A549 (cell line): ENCODE measurements around the gene PLTP. TPM values are rescaled to one million over a fixed set of nuclear protein-coding genes. Genes with fewer than 3 reads are reported as not detected.

Source experiments
- ATAC-seq, 2 experiments: fragments of 200-7000 bp in 1 of 2; fragments of >200 bp in 1 of 2; cut with Nextera tagmentation in 1 of 2; cut with Tn5 transposase in 1 of 2; 3 replicates each; pipeline versions ENCODE4 v1.8.0 to v1.9.1; 2018 to 2020; ENCODE audit warnings: mild to moderate bottlenecking in 1 of 2, moderate library complexity in 1 of 2
- CTCF ChIA-PET: fragments of 300-600 bp; sonication (Branson Sonifier 250); formaldehyde crosslinking; extraction: SDS; loops from one replicate; lab custom pipeline; 2021; ENCODE audit warnings: antibody characterized with exemption, inconsistent platforms; lab: Yijun Ruan, JAX
- POLR2A ChIA-PET: fragments of 350-600 bp; formaldehyde crosslinking; extraction: SDS; loops from one replicate; lab custom pipeline; 2021; ENCODE audit warnings: antibody characterized with exemption, inconsistent platforms; lab: Yijun Ruan, JAX
- DNase-seq, 2 experiments: peaks; one replicate each; pipeline versions ENCODE4 v3.0.0 to v3.0.0-alpha.2; 2011 to 2016; ENCODE audit warnings: low read depth in 1 of 2, low spot score in 1 of 2
- FAIRE-seq: peaks from 2 replicates; lab custom pipeline; 2011; peaks lifted over from hg19 to GRCh38; lab: Jason Lieb, UNC
- H3K27ac ChIP-seq, 2 experiments: fragments of >200 bp; sonication (Bioruptor Twin); formaldehyde crosslinking; 3 replicates each; pipeline ENCODE4 v1.5.1; 2016 to 2017
- H3K4me1 ChIP-seq: fragments of >200 bp; sonication (Bioruptor Twin); formaldehyde crosslinking; 3 replicates; pipeline ENCODE4 v1.6.1; 2016
- H3K4me2 ChIP-seq: fragments of >200 bp; sonication (Bioruptor Twin); formaldehyde crosslinking; 3 replicates; pipeline ENCODE4 v1.6.1; 2016
- H3K4me3 ChIP-seq: fragments of >200 bp; sonication (Bioruptor Twin); formaldehyde crosslinking; 3 replicates; pipeline ENCODE4 v1.5.1; 2016
- H3K9me3 ChIP-seq: fragments of >200 bp; sonication (Bioruptor Twin); formaldehyde crosslinking; 3 replicates; pipeline ENCODE4 v1.6.1; 2016
- ATOH8 ChIP-seq: fragments of 250-450 bp; sonication (Bioruptor Pico); IDR thresholded peaks from 2 replicates; pipeline ENCODE4 v1.5.0; 2020; ENCODE audit warnings: low read depth, mild to moderate bottlenecking, moderate library complexity
- CEBPB ChIP-seq, 2 experiments: fragments of >200 bp in 1 of 2; sonication (Bioruptor Twin) in 1 of 2; formaldehyde crosslinking in 1 of 2; IDR thresholded peaks; 2 replicates each; pipeline ENCODE4 v1.6.1; 2012 to 2016
- CHD4 ChIP-seq: fragments of 200-600 bp; sonication (generic); IDR thresholded peaks from 2 replicates; pipeline ENCODE4 v1.6.1; 2016; ENCODE audit warnings: antibody characterized with exemption, mild to moderate bottlenecking, borderline replicate concordance
- EHF ChIP-seq: fragments of 250-450 bp; sonication (Bioruptor Pico); IDR thresholded peaks from 2 replicates; pipeline ENCODE4 v1.5.0; 2020; ENCODE audit warnings: mild to moderate bottlenecking
- EHMT2 ChIP-seq: fragments of 200-600 bp; sonication (generic); IDR thresholded peaks from 2 replicates; pipeline ENCODE4 v1.6.1; 2016; ENCODE audit warnings: antibody characterized with exemption, low read depth, mild to moderate bottlenecking, moderate library complexity
- FOSB ChIP-seq: fragments of 250-450 bp; sonication (Bioruptor Pico); IDR thresholded peaks from 2 replicates; pipeline ENCODE4 v1.5.0; 2020; ENCODE audit warnings: mild to moderate bottlenecking, moderate library complexity
- GATA3 ChIP-seq: IDR thresholded peaks from 2 replicates; pipeline ENCODE4 v1.6.1; 2012; ENCODE audit warnings: borderline replicate concordance
- HES2 ChIP-seq: fragments of >200 bp; sonication (Bioruptor Twin); formaldehyde crosslinking; IDR thresholded peaks from 2 replicates; pipeline ENCODE4 v1.6.1; 2016
- HMGXB4 ChIP-seq: fragments of 250-450 bp; sonication (Bioruptor Pico); IDR thresholded peaks from 2 replicates; pipeline ENCODE4 v1.5.0; 2021; ENCODE audit warnings: mild to moderate bottlenecking, moderate library complexity, borderline replicate concordance
- HOXA7 ChIP-seq: fragments of 250-450 bp; sonication (Bioruptor Pico); IDR thresholded peaks from 2 replicates; pipeline ENCODE4 v1.5.0; 2020; ENCODE audit warnings: mild to moderate bottlenecking, moderate library complexity
- HOXB13 ChIP-seq: fragments of 250-450 bp; sonication (Bioruptor Pico); IDR thresholded peaks from 2 replicates; pipeline ENCODE4 v1.5.0; 2020; ENCODE audit warnings: low read depth, mild to moderate bottlenecking, moderate library complexity
- KDM1A ChIP-seq: fragments of 200-600 bp; sonication (generic); IDR thresholded peaks from 2 replicates; pipeline ENCODE4 v1.6.1; 2016; ENCODE audit warnings: low read depth, mild to moderate bottlenecking
- MAZ ChIP-seq: fragments of 150-350 bp; IDR thresholded peaks from 2 replicates; pipeline ENCODE4 v1.6.1; 2014; ENCODE audit warnings: antibody characterized with exemption, low read depth, low read length, borderline replicate concordance
- MYC ChIP-seq: IDR thresholded peaks from 2 replicates; pipeline ENCODE4 v1.6.1; 2012; ENCODE audit warnings: mild to moderate bottlenecking, inconsistent platforms, low read length, improper control_type of control experiment, borderline replicate concordance
- PBX3 ChIP-seq: IDR thresholded peaks from 2 replicates; pipeline ENCODE4 v1.6.1; 2012
- POLR2A ChIP-seq: IDR thresholded peaks from 2 replicates; pipeline ENCODE4 v1.6.1; 2012; ENCODE audit warnings: mild to moderate bottlenecking, low read length
- REST ChIP-seq: fragments of 200-600 bp; sonication (generic); IDR thresholded peaks from 2 replicates; pipeline ENCODE4 v1.6.1; 2016; ENCODE audit warnings: antibody characterized with exemption, mild to moderate bottlenecking, moderate library complexity
- RFX5 ChIP-seq: fragments of 450-650 bp; IDR thresholded peaks from 2 replicates; pipeline ENCODE4 v1.7.1; 2014; ENCODE audit warnings: antibody characterized with exemption, mild to moderate bottlenecking, moderate library complexity
- SMC3 ChIP-seq: fragments of >200 bp; sonication (Bioruptor Twin); formaldehyde crosslinking; IDR thresholded peaks from 3 replicates; pipeline ENCODE4 v1.6.1; 2018; ENCODE audit warnings: inconsistent platforms
- SREBF2 ChIP-seq: fragments of 450-650 bp; IDR thresholded peaks from 2 replicates; pipeline ENCODE4 v1.6.1; 2014; ENCODE audit warnings: mild to moderate bottlenecking, moderate library complexity
- TP53 ChIP-seq: fragments of 250-450 bp; sonication (Bioruptor Pico); IDR thresholded peaks from 2 replicates; pipeline ENCODE4 v1.5.0; 2021; ENCODE audit warnings: mild to moderate bottlenecking, moderate library complexity
- ZFP36 ChIP-seq: fragments of 450-650 bp; IDR thresholded peaks from 2 replicates; pipeline ENCODE4 v1.6.1; 2014; ENCODE audit warnings: borderline replicate concordance; ENCODE audit not compliant: partially characterized antibody
- ZSCAN20 ChIP-seq: fragments of 250-450 bp; sonication (Bioruptor Pico); IDR thresholded peaks from 2 replicates; pipeline ENCODE4 v1.8.0; 2022; ENCODE audit warnings: mild to moderate bottlenecking, moderate library complexity
- WGBS: methylation state at CpG from one replicate; pipeline ENCODE4 v1.1.6; 2017; ENCODE audit errors: missing lambda C conversion rate; 5-methylcytosine and 5-hydroxymethylcytosine counted together
- polyA plus RNA-seq, 4 experiments: library from polyadenylated mRNA; depleted of rRNA in 3 of 4; stranded (reverse); fragments of >200 nt; fragmentation: RNase III in 1 of 4; extraction: RNeasy Plus Mini Kit Qiagen cat#74134 plus additional on column Dnase treatment in 1 of 4; gene quantifications; 2 replicates in 3 of 4; 3 replicates in 1 of 4; pipeline ENCODE4 v1.2.3, GENCODE V29; 2011 to 2017

Gene PLTP
- polyA plus RNA-seq, 2 of the 4 experiments (the other 2 are of a cell fraction) = 1.6 to 2.7 TPM

- H3K27ac ChIP-seq = no peak overlapping the region
- H3K9me3 ChIP-seq = no peaks in the 10 kb centered on the region
- ChIA-PET CTCF (interaction anchor here (1.1 to 2.9 kb wide), 2 partner anchors 15 to 119 kb away, joined by 4 to 12 read pairs; partner anchors contain the start of gene PCIF1), POLR2A (no interaction called here)
- WGBS = 72% methylated on average over 5 of the region's 5 CpGs
- H3K4me3 ChIP-seq = no peak overlapping the region
- no peak for DNase-seq
- TF ChIP-seq ATOH8 (CRISPR knock-in tag) (no peak), CEBPB (IDR thresholded peaks at IDR 0.05) (no peak), GATA3 (no peak), HES2 (no peak), MAZ (no peak)
- H3K4me2 ChIP-seq = no peak overlapping the region
- H3K4me1 ChIP-seq = no peaks in the 10 kb centered on the region
- ATAC-seq = no peak
- FAIRE-seq = no peak
Measured at GRCh38 chr20:45918182-45918737, 6.3 kb upstream of the PLTP start.

- TF ChIP-seq RFX5 = no peak
- no peak for TF ChIP-seq TP53 (CRISPR knock-in tag)
- no peak for TF ChIP-seq HOXA7 (CRISPR knock-in tag)
- no peak for TF ChIP-seq REST
- TF ChIP-seq MYC = no peak
- no peak for TF ChIP-seq POLR2A
- TF ChIP-seq ZFP36 = no peak
- TF ChIP-seq HOXB13 = no peak
- no peak for TF ChIP-seq FOSB (CRISPR knock-in tag)
- no peak for TF ChIP-seq EHMT2
- TF ChIP-seq ZSCAN20 (CRISPR knock-in tag) = no peak
- TF ChIP-seq PBX3 = no peak
- no peak for TF ChIP-seq KDM1A
- no peak for TF ChIP-seq SREBF2
- no peak for TF ChIP-seq SMC3
- TF ChIP-seq EHF (CRISPR knock-in tag) = no peak
- TF ChIP-seq HMGXB4 (CRISPR knock-in tag) = no peak
- no peak for TF ChIP-seq ATOH8 (CRISPR knock-in tag)
- no peak for TF ChIP-seq CHD4
- Histone ChIP-seq H3K27ac (no peak overlapping the region), H3K9me3 (no peaks in the 10 kb centered on the region), H3K4me1 (no peaks in the 10 kb centered on the region), H3K4me2 (no peak overlapping the region), H3K4me3 (no peak overlapping the region)
- WGBS = 81% methylated on average over 5 of the region's 5 CpGs
- no peak for FAIRE-seq
- CTCF ChIA-PET = interaction anchor here (1.1 to 2.9 kb wide), 2 partner anchors 8 to 16 kb away, joined by 3 to 12 read pairs; partner anchors contain the start of gene PCIF1
- no peak for ATAC-seq
- POLR2A ChIA-PET = no interaction called here
- no peak for DNase-seq
Measured at GRCh38 chr20:45917790-45918141, 5.8 kb upstream of the PLTP start.
